HepG2 (cell line): ENCODE data around the gene SNAPIN. TPM values are rescaled to one million over a fixed set of nuclear protein-coding genes. Genes with fewer than 3 reads are reported as not detected.

Source experiments
- ARID2 ChIP-seq: sonication (generic); formaldehyde crosslinking; IDR thresholded peaks from 2 replicates; pipeline ENCODE4 v1.8.1; 2022; ENCODE audit warnings: mild to moderate bottlenecking, missing genetic modification reagents, borderline replicate concordance
- ERF ChIP-seq: IDR thresholded peaks from 2 replicates; pipeline ENCODE4 v1.6.1; 2018; ENCODE audit warnings: missing biosample characterization, missing genetic modification reagents
- NFAT5 ChIP-seq: sonication (generic); formaldehyde crosslinking; IDR thresholded peaks from 2 replicates; pipeline ENCODE4 v1.4.0; 2020; ENCODE audit warnings: missing genetic modification reagents
- SRY ChIP-seq: sonication (generic); formaldehyde crosslinking; IDR thresholded peaks from 2 replicates; pipeline ENCODE4 v1.8.0; 2022; ENCODE audit warnings: mild to moderate bottlenecking, missing genetic modification reagents
- ZBTB14 ChIP-seq: sonication (generic); formaldehyde crosslinking; IDR thresholded peaks from 2 replicates; pipeline ENCODE4 v1.4.0; 2020; ENCODE audit warnings: missing genetic modification reagents
- ZNF44 ChIP-seq: sonication (generic); formaldehyde crosslinking; IDR thresholded peaks from 2 replicates; pipeline ENCODE4 v1.5.1; 2020; ENCODE audit warnings: mild to moderate bottlenecking, missing genetic modification reagents
- ZNF652 ChIP-seq: IDR thresholded peaks from 2 replicates; pipeline ENCODE4 v1.6.1; 2016; ENCODE audit warnings: low read depth, borderline replicate concordance
- polyA plus RNA-seq, 8 experiments: library from polyadenylated mRNA; depleted of rRNA in 3 of 8; stranded (reverse) in 7 of 8; unstranded in 1 of 8; fragments of >200 nt; fragmentation: Illumina TruSeq in 4 of 8; extraction: Trizol in 4 of 8; gene quantifications; 2 replicates each; pipeline versions ENCODE4 v1.2.1 to v1.2.3, GENCODE V29; 2011 to 2016; ENCODE audit warnings: low read depth in 4 of 8, missing spikeins in 1 of 8, mixed read lengths in 1 of 8; ENCODE audit not compliant: insufficient read depth in 1 of 8
- total RNA-seq, 5 experiments: library from RNA; depleted of rRNA; stranded (reverse); fragments of >200 nt; fragmentation: Illumina TruSeq; extraction: Trizol; gene quantifications; 2 replicates each; pipeline ENCODE4 v1.2.3, GENCODE V29; 2016; ENCODE audit warnings: low read depth in 1 of 5
- TF ChIP-seq, protein P1 (sequence below): sonication (generic); formaldehyde crosslinking; IDR thresholded peaks from 2 replicates; pipeline ENCODE4 v1.5.0; 2020; ENCODE audit warnings: mild to moderate bottlenecking, missing genetic modification reagents

Gene SNAPIN
- total and polyA plus RNA-seq, 2 of the 13 experiments (the other 11 are each of a cell fraction or from before 2014, with no cell fraction given), result 23.9 to 25.7 TPM

GRCh38 chr1:153677718-153678518 is 19.4 kb downstream of the SNAPIN start (continued):
- TF ChIP-seq ARID2, result no peak
- TF ChIP-seq SRY (CRISPR knock-in tag), result no peak
- TF ChIP-seq ZNF652 (CRISPR knock-in tag), result peak; percentile 80
- no peak for TF ChIP-seq ZNF44
- TF ChIP-seq ZBTB14 (CRISPR knock-in tag), result no peak
- no peak for TF ChIP-seq NFAT5 (CRISPR knock-in tag)
- 0 out of 2 replicates have a peak, but pooled peaks have one; percentile 26 for TF ChIP-seq ERF (CRISPR knock-in tag)
- TF ChIP-seq, protein P1, sequence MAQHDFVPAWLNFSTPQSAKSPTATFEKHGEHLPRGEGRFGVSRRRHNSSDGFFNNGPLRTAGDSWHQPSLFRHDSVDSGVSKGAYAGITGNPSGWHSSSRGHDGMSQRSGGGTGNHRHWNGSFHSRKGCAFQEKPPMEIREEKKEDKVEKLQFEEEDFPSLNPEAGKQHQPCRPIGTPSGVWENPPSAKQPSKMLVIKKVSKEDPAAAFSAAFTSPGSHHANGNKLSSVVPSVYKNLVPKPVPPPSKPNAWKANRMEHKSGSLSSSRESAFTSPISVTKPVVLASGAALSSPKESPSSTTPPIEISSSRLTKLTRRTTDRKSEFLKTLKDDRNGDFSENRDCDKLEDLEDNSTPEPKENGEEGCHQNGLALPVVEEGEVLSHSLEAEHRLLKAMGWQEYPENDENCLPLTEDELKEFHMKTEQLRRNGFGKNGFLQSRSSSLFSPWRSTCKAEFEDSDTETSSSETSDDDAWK (CRISPR knock-in tag), result no peak
